H1 (cell line): ENCODE results near the gene WBP11. TPM values are rescaled to one million over a fixed set of nuclear protein-coding genes. Genes with fewer than 3 reads are reported as not detected.

ENCODE experiments used
- BACH1 ChIP-seq: IDR thresholded peaks from 2 replicates; pipeline ENCODE4 v1.6.1; 2012; ENCODE audit warnings: low read length, improper control_type of control experiment
- BCL11A ChIP-seq, 2 experiments: IDR thresholded peaks; one replicate each; pipeline ENCODE4 v1.6.1; 2011; ENCODE audit warnings: low read depth in 2 of 2, low read length in 2 of 2, mild to moderate bottlenecking in 2 of 2
- CBX5 ChIP-seq: fragments of 300-800, 300-1000 bp; sonication (generic); IDR thresholded peaks from 2 replicates; pipeline ENCODE4 v1.7.1; 2016; ENCODE audit warnings: antibody characterized with exemption, low read length, low read depth
- EP300 ChIP-seq, 2 experiments: IDR thresholded peaks; 1 replicate in 1 of 2; 2 replicates in 1 of 2; pipeline ENCODE4 v1.6.1; 2011 to 2012; ENCODE audit warnings: low read depth in 2 of 2, low read length in 2 of 2, mild to moderate bottlenecking in 2 of 2, borderline replicate concordance in 1 of 2, inconsistent platforms in 1 of 2, moderate library complexity in 1 of 2
- GABPA ChIP-seq: IDR thresholded peaks from 2 replicates; pipeline ENCODE4 v1.6.1; 2011; ENCODE audit warnings: mild to moderate bottlenecking, low read length, moderate library complexity, borderline replicate concordance; ENCODE audit not compliant: insufficient read depth
- HDAC6 ChIP-seq: IDR thresholded peaks from one replicate; pipeline ENCODE4 v1.7.1; 2012; ENCODE audit warnings: low read depth, mild to moderate bottlenecking, inconsistent platforms, low read length, moderate library complexity
- JUN ChIP-seq: IDR thresholded peaks from 2 replicates; pipeline ENCODE4 v1.6.1; 2011; ENCODE audit warnings: low read depth, mild to moderate bottlenecking, improper control_type of control experiment, low read length
- JUND ChIP-seq: IDR thresholded peaks from 2 replicates; pipeline ENCODE4 v1.6.1; 2011; ENCODE audit warnings: mild to moderate bottlenecking, improper control_type of control experiment, low read length
- SIN3A ChIP-seq, 2 experiments: IDR thresholded peaks in 1 of 2; conservative IDR thresholded peaks in 1 of 2; 2 replicates each; pipeline ENCODE4 v1.6.1; 2011 to 2012; ENCODE audit warnings: low read length in 2 of 2, improper control_type of control experiment in 1 of 2, low read depth in 1 of 2, mild to moderate bottlenecking in 1 of 2
- SIRT6 ChIP-seq: IDR thresholded peaks from one replicate; pipeline ENCODE4 v1.7.1; 2012; ENCODE audit warnings: low read length, inconsistent platforms
- SP2 ChIP-seq: IDR thresholded peaks from 2 replicates; pipeline ENCODE4 v1.6.1; 2012; ENCODE audit warnings: mild to moderate bottlenecking, low read length, inconsistent platforms
- SUZ12 ChIP-seq: fragments of 200-600 bp; sonication (generic); IDR thresholded peaks from 2 replicates; pipeline ENCODE4 v1.6.1; 2012; ENCODE audit warnings: mild to moderate bottlenecking, inconsistent platforms, low read length, moderate library complexity, mixed read lengths
- TAF1 ChIP-seq: IDR thresholded peaks from 2 replicates; pipeline ENCODE4 v1.6.1; 2011; ENCODE audit warnings: mild to moderate bottlenecking, low read depth, low read length
- TAF7 ChIP-seq: optimal IDR thresholded peaks from 2 replicates; pipeline ENCODE3; 2011; ENCODE audit warnings: low read depth, mild to moderate bottlenecking, inconsistent platforms, low read length, moderate library complexity, borderline replicate concordance
- TCF12 ChIP-seq: IDR thresholded peaks from 2 replicates; pipeline ENCODE4 v1.6.1; 2011; ENCODE audit warnings: low read depth, mild to moderate bottlenecking, low read length
- ZNF274 ChIP-seq: IDR thresholded peaks from 2 replicates; pipeline ENCODE4 v1.7.0; 2012; ENCODE audit warnings: low read length, borderline replicate concordance; ENCODE audit errors: extremely low read depth
- polyA plus RNA-seq, 7 experiments: library from polyadenylated mRNA; depleted of rRNA in 3 of 7; stranded (reverse) in 5 of 7; unstranded in 2 of 7; fragments of >200 nt in 5 of 7; fragments of 200-250 nt in 2 of 7; gene quantifications; 1 replicate in 5 of 7; 2 replicates in 1 of 7; 4 replicates in 1 of 7; pipeline versions ENCODE4 v1.2.1 to v1.2.3, GENCODE V29; 2011 to 2013; ENCODE audit warnings: missing spikeins in 2 of 7, mixed read lengths in 2 of 7
- total RNA-seq: library from RNA; stranded (reverse); fragmentation: NEBNext Ultra II Directional; extraction: Animal tissue kit (Norgen Biotek cat#: 25700); gene quantifications from 2 replicates; pipeline ENCODE4 v1.2.1, GENCODE V29; 2021
- TF ChIP-seq, protein P1 (sequence below): IDR thresholded peaks from 2 replicates; pipeline ENCODE4 v1.6.1; 2012; ENCODE audit warnings: inconsistent platforms
- TF ChIP-seq, protein P2 (sequence below): IDR thresholded peaks from 2 replicates; pipeline ENCODE4 v1.6.1; 2012; ENCODE audit warnings: low read length, inconsistent platforms
- TF ChIP-seq, protein P3 (sequence below), 3 experiments: IDR thresholded peaks; 1 replicate in 2 of 3; 2 replicates in 1 of 3; pipeline versions ENCODE4 v1.5.1 to v1.6.1; 2011; ENCODE audit warnings: low read length in 3 of 3, mild to moderate bottlenecking in 3 of 3, inconsistent platforms in 2 of 3, low read depth in 1 of 3, moderate library complexity in 1 of 3; ENCODE audit not compliant: insufficient read depth in 1 of 3; ENCODE audit errors: control extremely low read depth in 1 of 3

The WBP11 gene
- total and polyA plus RNA-seq, 2 of the 8 experiments (the other 6 are each of a cell fraction or from before 2014, with no cell fraction given), result 22.1 to 134 TPM

DNA sequence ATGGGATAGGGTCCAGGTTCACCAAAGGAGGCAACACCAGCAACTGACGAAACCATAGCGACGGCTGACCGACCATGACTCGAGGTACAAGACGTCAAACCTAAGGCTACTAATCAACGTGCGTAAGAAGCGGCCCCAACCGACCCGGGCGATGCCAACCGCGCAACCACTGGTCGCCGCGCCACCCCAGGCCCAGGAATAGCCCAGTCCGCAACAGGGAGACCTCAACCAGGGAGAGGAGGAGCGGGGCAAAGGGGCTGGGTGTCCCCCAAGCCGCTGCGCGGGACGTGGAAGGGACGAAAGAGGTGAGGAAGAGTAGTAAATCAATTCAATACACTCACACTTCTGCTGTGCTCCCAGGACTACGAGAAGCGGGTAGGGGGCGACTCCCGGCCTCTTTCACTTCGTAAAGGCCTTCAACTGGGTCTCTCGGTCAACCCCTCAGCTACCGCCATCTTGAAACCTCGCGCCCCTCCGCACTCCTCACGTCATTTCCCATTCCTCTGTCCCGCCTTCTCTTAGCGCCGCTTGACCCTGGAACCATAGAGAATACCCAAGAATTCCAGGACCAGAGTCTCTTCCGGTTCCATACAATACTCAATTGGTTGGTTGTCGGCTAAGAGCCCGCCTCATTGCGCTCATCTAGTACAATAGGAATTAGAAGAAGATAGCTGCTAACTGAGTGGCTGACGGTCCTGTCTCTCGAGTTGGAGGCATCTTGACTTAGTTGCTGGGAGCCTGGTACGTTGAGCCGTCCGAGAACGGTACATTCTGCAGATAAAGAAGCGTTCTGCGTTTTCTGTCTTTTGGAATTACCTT, at the start of gene WBP11, which contains the start of gene C12orf60 (continued):
- TF ChIP-seq TCF12, result no peak
- TF ChIP-seq, protein P1, sequence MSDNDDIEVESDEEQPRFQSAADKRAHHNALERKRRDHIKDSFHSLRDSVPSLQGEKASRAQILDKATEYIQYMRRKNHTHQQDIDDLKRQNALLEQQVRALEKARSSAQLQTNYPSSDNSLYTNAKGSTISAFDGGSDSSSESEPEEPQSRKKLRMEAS, result no peak
- TF ChIP-seq GABPA, result peak; percentile 88; the same call in 1 of the 2 replicates
- no peak for TF ChIP-seq JUND
- TF ChIP-seq SIRT6, result no peak
- TF ChIP-seq SP2, result peak; percentile 92
- TF ChIP-seq TAF7, result peak; percentile 59
- TF ChIP-seq SUZ12, result no peak
- TF ChIP-seq JUN, result no peak
- TF ChIP-seq ZNF274, result no peak
- TF ChIP-seq HDAC6, result no peak
- no peak for TF ChIP-seq CBX5
- TF ChIP-seq, protein P2, sequence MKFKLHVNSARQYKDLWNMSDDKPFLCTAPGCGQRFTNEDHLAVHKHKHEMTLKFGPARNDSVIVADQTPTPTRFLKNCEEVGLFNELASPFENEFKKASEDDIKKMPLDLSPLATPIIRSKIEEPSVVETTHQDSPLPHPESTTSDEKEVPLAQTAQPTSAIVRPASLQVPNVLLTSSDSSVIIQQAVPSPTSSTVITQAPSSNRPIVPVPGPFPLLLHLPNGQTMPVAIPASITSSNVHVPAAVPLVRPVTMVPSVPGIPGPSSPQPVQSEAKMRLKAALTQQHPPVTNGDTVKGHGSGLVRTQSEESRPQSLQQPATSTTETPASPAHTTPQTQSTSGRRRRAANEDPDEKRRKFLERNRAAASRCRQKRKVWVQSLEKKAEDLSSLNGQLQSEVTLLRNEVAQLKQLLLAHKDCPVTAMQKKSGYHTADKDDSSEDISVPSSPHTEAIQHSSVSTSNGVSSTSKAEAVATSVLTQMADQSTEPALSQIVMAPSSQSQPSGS, result no peak
- TF ChIP-seq EP300 (IDR thresholded peaks at IDR 0.05; ENCODE audit: borderline replicate concordance in 1 of 2, low read depth in 2 of 2, low read length in 2 of 2), result no peak
- TF ChIP-seq SIN3A (conservative IDR thresholded peaks at IDR 0.05 in 1 of 2, IDR thresholded peaks at IDR 0.05 in 1 of 2; ENCODE audit: low read depth in 1 of 2, low read length in 2 of 2), result peak in 1 of 2 experiments; percentile 78; a peak in 1 of 4 replicates
- TF ChIP-seq, protein P3, sequence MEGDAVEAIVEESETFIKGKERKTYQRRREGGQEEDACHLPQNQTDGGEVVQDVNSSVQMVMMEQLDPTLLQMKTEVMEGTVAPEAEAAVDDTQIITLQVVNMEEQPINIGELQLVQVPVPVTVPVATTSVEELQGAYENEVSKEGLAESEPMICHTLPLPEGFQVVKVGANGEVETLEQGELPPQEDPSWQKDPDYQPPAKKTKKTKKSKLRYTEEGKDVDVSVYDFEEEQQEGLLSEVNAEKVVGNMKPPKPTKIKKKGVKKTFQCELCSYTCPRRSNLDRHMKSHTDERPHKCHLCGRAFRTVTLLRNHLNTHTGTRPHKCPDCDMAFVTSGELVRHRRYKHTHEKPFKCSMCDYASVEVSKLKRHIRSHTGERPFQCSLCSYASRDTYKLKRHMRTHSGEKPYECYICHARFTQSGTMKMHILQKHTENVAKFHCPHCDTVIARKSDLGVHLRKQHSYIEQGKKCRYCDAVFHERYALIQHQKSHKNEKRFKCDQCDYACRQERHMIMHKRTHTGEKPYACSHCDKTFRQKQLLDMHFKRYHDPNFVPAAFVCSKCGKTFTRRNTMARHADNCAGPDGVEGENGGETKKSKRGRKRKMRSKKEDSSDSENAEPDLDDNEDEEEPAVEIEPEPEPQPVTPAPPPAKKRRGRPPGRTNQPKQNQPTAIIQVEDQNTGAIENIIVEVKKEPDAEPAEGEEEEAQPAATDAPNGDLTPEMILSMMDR (IDR thresholded peaks at IDR 0.05; ENCODE audit: control extremely low read depth in 1 of 3, insufficient read depth in 1 of 3, low read depth in 1 of 3, low read length in 3 of 3), result no peak
- TF ChIP-seq TAF1, result peak; percentile 97
- TF ChIP-seq BCL11A (IDR thresholded peaks at IDR 0.05; ENCODE audit: low read depth in 2 of 2, low read length in 2 of 2), result no peak
- TF ChIP-seq BACH1, result no peak
